Stimulated activated CD4-positive, alpha-beta T cell treated with anti-CD3 and anti-CD28 coated beads, Interleukin-2, amount 100 ng/mL, for 4 hours (primary cell): ENCODE results near the gene ADAP1.
A peak's percentile ranks its signal among the peaks of the same experiment; 100 is the strongest.
"Not testable (repeated sequence)": the region's sequence is repeated elsewhere in the genome, so short reads cannot be mapped to it uniquely, and the experiment has no call there.

Experiments used
- DNase-seq: peaks from one replicate; pipeline ENCODE4 v3.0.0-alpha.2; 2020; ENCODE audit warnings: low read depth

The ADAP1 gene

GRCh38 chr7:974820-975681 lies 20.6 kb upstream of the ADAP1 start, which contains the start of gene COX19:
Gene COX19, minus strand, starts transcription at chr7:975549. Its CDS starts 40 bp downstream, at chr7:975509.
- DNase-seq, result peak; percentile 88

GRCh38 chr7:974172-974571 lies 19.7 kb upstream of the ADAP1 start:
- DNase-seq, result no peak

GRCh38 chr7:973312-973711 lies 18.8 kb upstream of the ADAP1 start:
- no peak for DNase-seq

- DNase-seq, result no peak
These were observed 18.3 kb upstream of the ADAP1 start for GRCh38 chr7:972676-973309.

- no peak for DNase-seq
These were observed 17.6 kb upstream of the ADAP1 start for GRCh38 chr7:972110-972509.

GRCh38 chr7:970744-971143 lies 16.3 kb upstream of the ADAP1 start:
- no peak for DNase-seq

GRCh38 chr7:969403-969802 lies 14.9 kb upstream of the ADAP1 start:
- DNase-seq, result no peak

- no peak for DNase-seq
These were observed 14.0 kb upstream of the ADAP1 start for GRCh38 chr7:968205-969105.

GRCh38 chr7:967361-968082 lies 13.0 kb upstream of the ADAP1 start:
- DNase-seq, result no peak

- no peak for DNase-seq
These were observed 12.0 kb upstream of the ADAP1 start for GRCh38 chr7:966291-967069.

GRCh38 chr7:964401-965231 lies 10.1 kb upstream of the ADAP1 start:
- no peak for DNase-seq

GRCh38 chr7:963236-964078 lies 9.0 kb upstream of the ADAP1 start:
- DNase-seq, result no peak

- no peak for DNase-seq
These were observed 8.1 kb upstream of the ADAP1 start for GRCh38 chr7:962401-963081.

- no peak for DNase-seq
These were observed 7.3 kb upstream of the ADAP1 start for GRCh38 chr7:961546-962400.

GRCh38 chr7:960972-961371 lies 6.5 kb upstream of the ADAP1 start:
- not testable (repeated sequence) for DNase-seq

GRCh38 chr7:960269-960871 lies 5.9 kb upstream of the ADAP1 start:
- DNase-seq, result no peak

- not testable (repeated sequence) for DNase-seq
These were observed 5.3 kb upstream of the ADAP1 start for GRCh38 chr7:959740-960139.
